ENCODE results near the gene IRF8. TPM values are rescaled to one million over a fixed set of nuclear protein-coding genes. Genes with fewer than 3 reads are reported as not detected.

IRF8 gene
- total RNA-seq, 1 experiment from 2014 or later, result not detected

- no peak for TF ChIP-seq CTCF (IDR thresholded peaks at IDR 0.05; ENCODE audit: unreplicated experiment)
- CTCF ChIA-PET, result no interaction called here
- H3K4me1 Mint-ChIP-seq (ENCODE audit: insufficient read depth, unreplicated experiment), result no peaks in the 10 kb centered on the region
- no peak overlapping the region for H3K27ac Mint-ChIP-seq (ENCODE audit: low read depth, unreplicated experiment)
- DNase-seq (ENCODE audit: unreplicated experiment), result no peak
- BruUV-seq (replicated peaks), result no TSS peak
- intact Hi-C loops (cut with micrococcal nuclease), result no loop called here
- H3K4me3 Mint-ChIP-seq (ENCODE audit: unreplicated experiment), result no peak overlapping the region
- POLR2A ChIA-PET, result no interaction called here
- no peaks in the 10 kb centered on the region for H3K9me3 Mint-ChIP-seq (ENCODE audit: unreplicated experiment)
- peaks cover 75% of the 10 kb centered on the region for H3K27me3 Mint-ChIP-seq (ENCODE audit: insufficient read depth, unreplicated experiment)
- H3K36me3 Mint-ChIP-seq (ENCODE audit: insufficient read depth, unreplicated experiment), result no peaks in the 10 kb centered on the region
These were observed 31.3 kb downstream of the IRF8 start for GRCh38 chr16:85930301-85930700.

- ChIA-PET CTCF (interaction anchor here (0.7 to 1.1 kb wide), 2 partner anchors 22 to 111 kb away, joined by 3 to 4 read pairs; no protein-coding TSS in a partner anchor), POLR2A (no interaction called here)
- BruUV-seq (replicated peaks), result no TSS peak
- no peak for TF ChIP-seq CTCF (IDR thresholded peaks at IDR 0.05; ENCODE audit: unreplicated experiment)
- Mint-ChIP-seq H3K36me3 (ENCODE audit: insufficient read depth, unreplicated experiment) (no peaks in the 10 kb centered on the region), H3K4me1 (ENCODE audit: insufficient read depth, unreplicated experiment) (no peaks in the 10 kb centered on the region), H3K27ac (ENCODE audit: low read depth, unreplicated experiment) (no peak overlapping the region), H3K4me3 (ENCODE audit: unreplicated experiment) (no peak overlapping the region), H3K9me3 (ENCODE audit: unreplicated experiment) (no peaks in the 10 kb centered on the region), H3K27me3 (ENCODE audit: insufficient read depth, unreplicated experiment) (peaks cover 89% of the 10 kb centered on the region)
- no peak for DNase-seq (ENCODE audit: unreplicated experiment)
- intact Hi-C loops (cut with micrococcal nuclease), result no loop called here
These were observed 32.8 kb downstream of the IRF8 start for GRCh38 chr16:85931596-85932402.

GRCh38 chr16:85934210-85934609, 35.2 kb downstream of the IRF8 start:
- intact Hi-C loops (cut with micrococcal nuclease), result no loop called here
- Mint-ChIP-seq H3K27me3 (ENCODE audit: insufficient read depth, unreplicated experiment) (peaks cover 89% of the 10 kb centered on the region), H3K9me3 (ENCODE audit: unreplicated experiment) (no peaks in the 10 kb centered on the region), H3K27ac (ENCODE audit: low read depth, unreplicated experiment) (no peak overlapping the region), H3K36me3 (ENCODE audit: insufficient read depth, unreplicated experiment) (no peaks in the 10 kb centered on the region), H3K4me3 (ENCODE audit: unreplicated experiment) (no peak overlapping the region), H3K4me1 (ENCODE audit: insufficient read depth, unreplicated experiment) (no peaks in the 10 kb centered on the region)
- no TSS peak for BruUV-seq (replicated peaks)
- POLR2A ChIA-PET, result no interaction called here
- no peak for DNase-seq (ENCODE audit: unreplicated experiment)
- no peak for TF ChIP-seq CTCF (IDR thresholded peaks at IDR 0.05; ENCODE audit: unreplicated experiment)
- CTCF ChIA-PET, result no interaction called here

GRCh38 chr16:85935391-85935973, 36.5 kb downstream of the IRF8 start:
- CTCF ChIA-PET, result no interaction called here
- DNase-seq (ENCODE audit: unreplicated experiment), result no peak
- TF ChIP-seq CTCF (IDR thresholded peaks at IDR 0.05; ENCODE audit: unreplicated experiment), result no peak
- Mint-ChIP-seq H3K4me1 (ENCODE audit: insufficient read depth, unreplicated experiment) (no peaks in the 10 kb centered on the region), H3K4me3 (ENCODE audit: unreplicated experiment) (no peak overlapping the region), H3K27me3 (ENCODE audit: insufficient read depth, unreplicated experiment) (peaks cover 89% of the 10 kb centered on the region), H3K27ac (ENCODE audit: low read depth, unreplicated experiment) (no peak overlapping the region), H3K9me3 (ENCODE audit: unreplicated experiment) (no peaks in the 10 kb centered on the region), H3K36me3 (ENCODE audit: insufficient read depth, unreplicated experiment) (no peaks in the 10 kb centered on the region)
- intact Hi-C loops (cut with micrococcal nuclease), result no loop called here
- POLR2A ChIA-PET, result no interaction called here
- no TSS peak for BruUV-seq (replicated peaks)
